Activated CD4-positive, alpha-beta T cell treated with anti-CD3 and anti-CD28 coated beads, Interleukin-2, amount 10 ng/mL, durations not matched to agents 24 days and 14 days (primary cell): ENCODE measurements around the gene COMMD2. TPM values are rescaled to one million over a fixed set of nuclear protein-coding genes. Genes with fewer than 3 reads are reported as not detected.
A peak's percentile ranks its signal among the peaks of the same experiment; 100 is the strongest.

Experiments used
- DNase-seq: peaks from one replicate; pipeline ENCODE4 v3.0.0; 2022
- H3K27ac Mint-ChIP-seq: one replicate; pipeline ENCODE4 v1.8.0; 2022; ENCODE audit warnings: mild to moderate bottlenecking, mixed read lengths
- H3K27me3 Mint-ChIP-seq: one replicate; pipeline ENCODE4 v1.8.0; 2022; ENCODE audit warnings: mixed read lengths
- H3K36me3 Mint-ChIP-seq: one replicate; pipeline ENCODE4 v1.8.0; 2022; ENCODE audit warnings: low read depth, mild to moderate bottlenecking, mixed read lengths
- H3K4me1 Mint-ChIP-seq: one replicate; pipeline ENCODE4 v1.8.0; 2021; ENCODE audit warnings: mixed read lengths
- H3K4me3 Mint-ChIP-seq: one replicate; pipeline ENCODE4 v1.8.0; 2022; ENCODE audit warnings: mild to moderate bottlenecking, moderate library complexity, mixed read lengths
- H3K9me3 Mint-ChIP-seq: one replicate; pipeline ENCODE4 v1.8.0; 2021; ENCODE audit warnings: mixed read lengths
- intact Hi-C: fragments of 100-400 bp; cut with micrococcal nuclease; formaldehyde crosslinking; loops from one replicate; pipeline ENCODE4 v1.15.1; 2023
- total RNA-seq: library from RNA; stranded (reverse); gene quantifications from 2 replicates; pipeline ENCODE4 v1.2.3, GENCODE V29; 2022

COMMD2 gene
- total RNA-seq, 1 donor from 2014 or later: 42.1 TPM

GRCh38 chr3:149739396-149739795 lies 12.9 kb downstream of the COMMD2 start:
- H3K36me3 Mint-ChIP-seq: peaks cover 14% of the 10 kb centered on the region
- intact Hi-C loops: no loop called here

DNA sequence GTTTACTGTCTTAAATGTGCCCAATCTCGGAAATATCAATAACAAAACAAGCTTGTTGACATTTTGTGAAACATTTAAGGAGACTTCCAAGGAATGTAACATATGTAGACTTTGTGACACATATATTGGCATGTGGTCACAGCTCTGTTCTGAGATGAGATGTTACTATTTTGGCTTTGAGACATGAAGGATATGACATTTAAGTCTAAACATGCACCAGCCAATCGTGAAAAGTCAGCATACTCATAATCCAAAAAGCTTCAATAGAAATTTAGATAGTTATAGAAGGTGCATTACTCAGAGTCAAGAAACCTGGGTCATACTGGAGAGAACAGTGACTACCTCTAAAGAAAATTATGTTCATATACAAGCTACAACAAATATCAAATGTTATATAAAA lies 13.4 kb downstream of the COMMD2 start:
- peaks cover 13% of the 10 kb centered on the region for H3K36me3 Mint-ChIP-seq
- no peaks in the 10 kb centered on the region for H3K9me3 Mint-ChIP-seq
- no peak overlapping the region for H3K4me3 Mint-ChIP-seq
- H3K27me3 Mint-ChIP-seq: no peaks in the 10 kb centered on the region
- no peak overlapping the region for H3K27ac Mint-ChIP-seq
- no peaks in the 10 kb centered on the region for H3K4me1 Mint-ChIP-seq
- no peak for DNase-seq
- intact Hi-C loops: no loop called here

More at GRCh38 chr3:149739396-149739795, 12.9 kb downstream of the COMMD2 start:
- no peak overlapping the region for H3K27ac Mint-ChIP-seq
- H3K9me3 Mint-ChIP-seq: no peaks in the 10 kb centered on the region
- DNase-seq: no peak
- H3K27me3 Mint-ChIP-seq: no peaks in the 10 kb centered on the region
- no peak overlapping the region for H3K4me3 Mint-ChIP-seq
- no peaks in the 10 kb centered on the region for H3K4me1 Mint-ChIP-seq

- DNase-seq: no peak
- no peaks in the 10 kb centered on the region for H3K4me1 Mint-ChIP-seq
- H3K27ac Mint-ChIP-seq: no peak overlapping the region
- H3K9me3 Mint-ChIP-seq: no peaks in the 10 kb centered on the region
- intact Hi-C loops: no loop called here
- H3K27me3 Mint-ChIP-seq: no peaks in the 10 kb centered on the region
- no peak overlapping the region for H3K4me3 Mint-ChIP-seq
- peaks cover 11% of the 10 kb centered on the region for H3K36me3 Mint-ChIP-seq
Measured at GRCh38 chr3:149736953-149737205, 15.4 kb downstream of the COMMD2 start.

DNA sequence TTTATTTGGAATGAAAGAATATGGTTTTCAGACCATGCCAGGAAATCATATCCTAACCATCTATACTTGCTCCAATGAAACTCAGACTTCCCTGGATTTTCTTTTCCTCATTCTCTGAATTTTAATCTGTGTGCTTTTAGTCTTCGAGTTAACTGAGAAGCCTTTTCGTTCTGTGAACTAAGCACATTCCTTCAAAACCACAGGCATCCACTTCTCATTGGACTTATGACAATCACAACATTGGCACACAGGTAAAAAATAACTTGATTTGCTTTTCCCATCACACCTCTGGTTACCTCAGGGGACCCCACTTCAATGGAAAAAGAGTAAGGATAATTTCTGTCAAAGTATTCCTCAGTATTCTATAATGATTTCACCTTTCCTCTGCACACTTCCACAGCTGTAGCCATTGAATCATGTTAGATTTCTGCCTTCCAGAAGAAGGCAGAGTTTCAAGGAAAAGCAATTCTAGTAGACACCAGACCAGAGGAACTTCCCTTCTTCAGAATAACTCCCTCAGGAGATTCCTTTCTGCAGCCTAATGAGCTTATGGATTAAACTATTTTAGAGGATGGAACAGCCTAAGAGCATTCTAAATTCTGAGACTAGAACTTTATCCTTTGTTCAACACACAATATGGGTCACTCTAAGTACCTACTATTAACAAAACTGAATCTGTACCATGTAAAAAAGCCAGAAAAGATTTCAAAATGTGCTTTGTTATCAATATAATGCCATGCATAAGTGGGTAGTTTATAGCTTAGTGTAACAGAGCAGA lies 15.9 kb downstream of the COMMD2 start:
- no peaks in the 10 kb centered on the region for H3K4me1 Mint-ChIP-seq
- no peak overlapping the region for H3K27ac Mint-ChIP-seq
- H3K36me3 Mint-ChIP-seq: peaks cover 8% of the 10 kb centered on the region
- H3K4me3 Mint-ChIP-seq: no peak overlapping the region
- H3K9me3 Mint-ChIP-seq: no peaks in the 10 kb centered on the region
- H3K27me3 Mint-ChIP-seq: no peaks in the 10 kb centered on the region
- intact Hi-C loops: no loop called here
- DNase-seq: no peak

DNA sequence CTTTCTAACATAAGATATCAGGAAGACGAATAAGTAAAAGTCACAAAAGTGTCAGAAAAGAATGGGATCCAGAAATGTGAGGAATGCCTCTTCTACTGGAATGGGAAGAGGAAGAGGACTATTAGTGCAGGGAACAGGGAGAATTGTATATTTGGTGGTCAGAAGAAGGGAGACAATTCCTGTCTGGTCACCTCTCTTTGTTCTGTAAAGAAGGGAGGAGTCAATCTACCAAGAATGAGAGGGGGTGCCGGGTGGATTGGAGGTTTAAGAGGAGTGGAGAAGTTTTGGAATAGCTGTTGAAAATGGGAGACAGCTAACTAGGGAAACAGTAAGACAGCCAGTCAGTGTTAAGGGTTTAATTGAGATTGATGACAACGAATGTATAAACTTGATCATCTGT lies 20.1 kb downstream of the COMMD2 start:
- intact Hi-C loops: no loop called here
- no peaks in the 10 kb centered on the region for H3K4me1 Mint-ChIP-seq
- DNase-seq: no peak
- no peak overlapping the region for H3K4me3 Mint-ChIP-seq
- H3K27me3 Mint-ChIP-seq: no peaks in the 10 kb centered on the region
- no peaks in the 10 kb centered on the region for H3K9me3 Mint-ChIP-seq
- no peak overlapping the region for H3K27ac Mint-ChIP-seq
- peaks cover under 1% of the 10 kb centered on the region for H3K36me3 Mint-ChIP-seq

GRCh38 chr3:149727656-149728055 lies 24.6 kb downstream of the COMMD2 start:
- Mint-ChIP-seq H3K9me3 (no peaks in the 10 kb centered on the region), H3K4me1 (no peaks in the 10 kb centered on the region), H3K36me3 (no peaks in the 10 kb centered on the region), H3K27me3 (peaks cover 10% of the 10 kb centered on the region), H3K27ac (no peak overlapping the region), H3K4me3 (no peak overlapping the region)
- no peak for DNase-seq
- intact Hi-C loops: loop anchor here (2.0 kb wide), 1 partner anchor 25 kb away; no protein-coding TSS in a partner anchor

- intact Hi-C loops: loop anchor here (2.0 kb wide), 1 partner anchor 24 kb away; no protein-coding TSS in a partner anchor
- no peaks in the 10 kb centered on the region for H3K36me3 Mint-ChIP-seq
- no peak overlapping the region for H3K27ac Mint-ChIP-seq
- H3K9me3 Mint-ChIP-seq: no peaks in the 10 kb centered on the region
- H3K27me3 Mint-ChIP-seq: peaks cover 14% of the 10 kb centered on the region
- DNase-seq: no peak
- H3K4me1 Mint-ChIP-seq: no peaks in the 10 kb centered on the region
- H3K4me3 Mint-ChIP-seq: no peak overlapping the region
Measured at GRCh38 chr3:149726716-149727407, 25.4 kb downstream of the COMMD2 start.

- intact Hi-C loops: no loop called here
- Mint-ChIP-seq H3K4me1 (no peaks in the 10 kb centered on the region), H3K36me3 (no peaks in the 10 kb centered on the region), H3K27ac (no peak overlapping the region), H3K4me3 (no peak overlapping the region), H3K27me3 (peaks cover 18% of the 10 kb centered on the region), H3K9me3 (peaks cover 12% of the 10 kb centered on the region)
- no peak for DNase-seq
Measured at GRCh38 chr3:149723781-149724180, 28.5 kb downstream of the COMMD2 start.

DNA sequence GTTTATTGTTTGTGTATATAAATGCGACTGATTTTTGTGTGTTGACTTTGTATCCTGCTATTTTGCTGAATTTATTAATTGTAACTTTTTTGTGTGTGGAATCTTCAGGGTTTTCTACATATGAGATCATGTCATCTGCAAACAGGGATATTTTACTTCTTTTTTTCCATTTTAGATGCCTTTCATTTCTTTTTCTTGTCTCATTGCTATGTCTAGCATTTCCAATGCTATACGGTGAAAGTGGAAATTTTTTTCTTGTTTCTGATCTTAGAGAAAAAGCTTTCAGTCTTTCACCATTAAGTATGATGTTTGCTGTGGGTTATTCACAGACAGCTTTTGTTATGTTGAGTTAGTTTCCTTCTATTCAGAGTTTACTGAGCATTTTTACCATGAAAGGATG lies 31.4 kb downstream of the COMMD2 start:
- H3K27ac Mint-ChIP-seq: no peak overlapping the region
- peaks cover 18% of the 10 kb centered on the region for H3K27me3 Mint-ChIP-seq
- no peak for DNase-seq
- peaks cover 3% of the 10 kb centered on the region for H3K4me1 Mint-ChIP-seq
- no peak overlapping the region for H3K4me3 Mint-ChIP-seq
- intact Hi-C loops: no loop called here
- H3K36me3 Mint-ChIP-seq: no peaks in the 10 kb centered on the region
- H3K9me3 Mint-ChIP-seq: peaks cover 12% of the 10 kb centered on the region

- no peak overlapping the region for H3K4me3 Mint-ChIP-seq
- peaks cover 7% of the 10 kb centered on the region for H3K27me3 Mint-ChIP-seq
- no peak overlapping the region for H3K27ac Mint-ChIP-seq
- no peaks in the 10 kb centered on the region for H3K36me3 Mint-ChIP-seq
- DNase-seq: peak; percentile 77
- intact Hi-C loops: loop anchor here (2.0 to 5.0 kb wide), 3 partner anchors 95 to 205 kb away; no protein-coding TSS in a partner anchor
- H3K4me1 Mint-ChIP-seq: peaks cover 3% of the 10 kb centered on the region
- peaks cover 12% of the 10 kb centered on the region for H3K9me3 Mint-ChIP-seq
Measured at GRCh38 chr3:149717391-149718056, 34.8 kb downstream of the COMMD2 start.

- H3K4me3 Mint-ChIP-seq: no peak overlapping the region
- H3K4me1 Mint-ChIP-seq: peaks cover 3% of the 10 kb centered on the region
- peaks cover 12% of the 10 kb centered on the region for H3K9me3 Mint-ChIP-seq
- H3K36me3 Mint-ChIP-seq: no peaks in the 10 kb centered on the region
- H3K27me3 Mint-ChIP-seq: peaks cover 7% of the 10 kb centered on the region
- intact Hi-C loops: loop anchor here (2.0 to 5.0 kb wide), 3 partner anchors 95 to 205 kb away; no protein-coding TSS in a partner anchor
- peak; percentile 15 for DNase-seq
- no peak overlapping the region for H3K27ac Mint-ChIP-seq
Measured at GRCh38 chr3:149716984-149717383, 35.3 kb downstream of the COMMD2 start.

GRCh38 chr3:149715247-149715646 lies 37.0 kb downstream of the COMMD2 start:
- Mint-ChIP-seq H3K36me3 (no peaks in the 10 kb centered on the region), H3K4me1 (peaks cover 3% of the 10 kb centered on the region), H3K27me3 (peaks cover 3% of the 10 kb centered on the region), H3K27ac (no peak overlapping the region), H3K9me3 (no peaks in the 10 kb centered on the region), H3K4me3 (no peak overlapping the region)
- peak; percentile 34 for DNase-seq
- intact Hi-C loops: loop anchor here (5.0 kb wide), 2 partner anchors 93 to 203 kb away; no protein-coding TSS in a partner anchor

GRCh38 chr3:149713730-149714654 lies 38.3 kb downstream of the COMMD2 start:
- Mint-ChIP-seq H3K27ac (no peak overlapping the region), H3K9me3 (no peaks in the 10 kb centered on the region), H3K36me3 (no peaks in the 10 kb centered on the region), H3K4me3 (no peak overlapping the region), H3K4me1 (peaks cover 3% of the 10 kb centered on the region), H3K27me3 (peaks cover 3% of the 10 kb centered on the region)
- DNase-seq: no peak
- intact Hi-C loops: no loop called here
